IMR-90 (cell line): ENCODE measurements around the gene CAST. TPM values are rescaled to one million over a fixed set of nuclear protein-coding genes. Genes with fewer than 3 reads are reported as not detected.

Experiments
- ATAC-seq: fragments of 200-7000 bp; cut with Tn5 transposase; 2 replicates; pipeline ENCODE4 v1.9.1; 2020; ENCODE audit warnings: low read depth, mild to moderate bottlenecking, moderate library complexity
- BruUV-seq: library from RNA; stranded (reverse); fragments of 400-500 nt; replicated peaks from 2 replicates; lab custom pipeline; 2021; lab: Mats Ljungman, UMichigan
- CTCF ChIA-PET: fragments of 300-600 bp; formaldehyde crosslinking; extraction: SDS; loops from one replicate; lab custom pipeline; 2021; ENCODE audit warnings: antibody characterized with exemption; lab: Yijun Ruan, JAX
- POLR2A ChIA-PET: fragments of 300-600 bp; sonication (Branson Sonifier 250); formaldehyde crosslinking; loops from one replicate; lab custom pipeline; 2022; ENCODE audit warnings: antibody characterized with exemption; ENCODE audit not compliant: unreplicated experiment; lab: Charles Lee
- DNase-seq: peaks from one replicate; pipeline ENCODE4 v3.0.0; 2013
- H2AFZ ChIP-seq: replicated peaks from 2 replicates; pipeline ENCODE3; 2013; ENCODE audit warnings: low read length, mild to moderate bottlenecking; ENCODE audit not compliant: poor library complexity
- H2AK5ac ChIP-seq: 2 replicates; pipeline ENCODE4 v1.6.1; 2013; ENCODE audit warnings: low read depth, low read length, inconsistent platforms
- H2AK9ac ChIP-seq: replicated peaks from 2 replicates; pipeline ENCODE3; 2013; ENCODE audit warnings: mild to moderate bottlenecking, low read depth, low read length, moderate library complexity; ENCODE audit not compliant: poor library complexity
- H2BK120ac ChIP-seq: 2 replicates; pipeline ENCODE4 v1.6.1; 2013; ENCODE audit warnings: low read depth, low read length, inconsistent platforms
- H2BK15ac ChIP-seq: 3 replicates; pipeline ENCODE4 v1.6.1; 2013; ENCODE audit warnings: low read depth, low read length, inconsistent platforms
- H2BK20ac ChIP-seq: 2 replicates; pipeline ENCODE4 v1.6.1; 2013; ENCODE audit warnings: low read depth, mild to moderate bottlenecking, inconsistent platforms, low read length, moderate library complexity
- H2BK5ac ChIP-seq: 2 replicates; pipeline ENCODE4 v1.6.1; 2013; ENCODE audit warnings: mild to moderate bottlenecking, low read depth, low read length, inconsistent platforms; ENCODE audit not compliant: poor library complexity, severe bottlenecking
- H3K14ac ChIP-seq: replicated peaks from 2 replicates; pipeline ENCODE4 v1.6.1; 2013; ENCODE audit warnings: low read depth, low read length, inconsistent platforms
- H3K18ac ChIP-seq: 2 replicates; pipeline ENCODE4 v1.6.1; 2013; ENCODE audit warnings: low read depth, low read length, control low read depth
- H3K23ac ChIP-seq: 2 replicates; pipeline ENCODE4 v1.6.1; 2013; ENCODE audit warnings: low read depth, low read length, inconsistent platforms
- H3K27ac ChIP-seq: 2 replicates; pipeline ENCODE4 v1.5.1; 2013; ENCODE audit warnings: mild to moderate bottlenecking, control low read depth, low read length; ENCODE audit not compliant: insufficient read depth
- H3K27me3 ChIP-seq: 2 replicates; pipeline ENCODE4 v1.6.1; 2013; ENCODE audit warnings: low read length; ENCODE audit not compliant: control insufficient read depth, insufficient read depth
- H3K36me3 ChIP-seq: 2 replicates; pipeline ENCODE4 v1.6.1; 2013; ENCODE audit warnings: low read length, mixed read lengths; ENCODE audit not compliant: control insufficient read depth, insufficient read depth
- H3K4ac ChIP-seq: 2 replicates; pipeline ENCODE4 v1.6.1; 2013; ENCODE audit warnings: low read depth, low read length, inconsistent platforms
- H3K4me1 ChIP-seq: 2 replicates; pipeline ENCODE4 v1.6.1; 2013; ENCODE audit warnings: low read length, mixed read lengths; ENCODE audit not compliant: control insufficient read depth, insufficient read depth
- H3K4me2 ChIP-seq: 2 replicates; pipeline ENCODE4 v1.6.1; 2013; ENCODE audit warnings: low read depth, mild to moderate bottlenecking, control low read depth, low read length, moderate library complexity
- H3K4me3 ChIP-seq: 2 replicates; pipeline ENCODE4 v1.5.1; 2013; ENCODE audit warnings: low read depth, mild to moderate bottlenecking, control low read depth, low read length, moderate library complexity; ENCODE audit not compliant: insufficient read depth
- H3K56ac ChIP-seq: 2 replicates; pipeline ENCODE4 v1.6.1; 2013; ENCODE audit warnings: low read length, inconsistent platforms; ENCODE audit not compliant: insufficient read depth; ENCODE audit errors: extremely low read depth
- H3K79me1 ChIP-seq, 2 experiments: 2 replicates each; pipeline ENCODE4 v1.6.1; 2013; ENCODE audit warnings: low read length in 2 of 2, inconsistent platforms in 1 of 2, low read depth in 1 of 2
- H3K9ac ChIP-seq: 2 replicates; pipeline ENCODE4 v1.6.1; 2013; ENCODE audit warnings: low read depth, low read length, control low read depth
- H3K9me1 ChIP-seq: 2 replicates; pipeline ENCODE4 v1.6.1; 2013; ENCODE audit warnings: low read length, inconsistent platforms; ENCODE audit not compliant: insufficient read depth
- H3K9me3 ChIP-seq: 2 replicates; pipeline ENCODE4 v1.6.1; 2013; ENCODE audit warnings: low read length; ENCODE audit not compliant: control insufficient read depth, insufficient read depth
- H4K20me1 ChIP-seq: 2 replicates; pipeline ENCODE4 v1.6.1; 2013; ENCODE audit warnings: low read length, inconsistent platforms; ENCODE audit not compliant: insufficient read depth
- H4K5ac ChIP-seq: 2 replicates; pipeline ENCODE4 v1.6.1; 2013; ENCODE audit warnings: mild to moderate bottlenecking, low read depth, low read length, control low read depth
- H4K8ac ChIP-seq, 2 experiments: 2 replicates each; pipeline ENCODE4 v1.6.1; 2013; ENCODE audit warnings: low read depth in 2 of 2, low read length in 2 of 2, control low read depth in 1 of 2, inconsistent platforms in 1 of 2
- H4K91ac ChIP-seq: 2 replicates; pipeline ENCODE4 v1.6.1; 2013; ENCODE audit warnings: low read depth, low read length, inconsistent platforms; ENCODE audit not compliant: insufficient read depth
- BHLHE40 ChIP-seq: fragments of 150-350 bp; IDR thresholded peaks from 2 replicates; pipeline ENCODE4 v1.6.1; 2016; ENCODE audit warnings: mild to moderate bottlenecking, low read depth, low read length
- CHD1 ChIP-seq: IDR thresholded peaks from 2 replicates; pipeline ENCODE4 v1.6.1; 2012; ENCODE audit warnings: low read depth, low read length, improper control_type of control experiment
- FOS ChIP-seq: fragments of 150-350 bp; IDR thresholded peaks from 2 replicates; pipeline ENCODE4 v1.6.1; 2016; ENCODE audit warnings: low read depth, low read length
- MAFK ChIP-seq: IDR thresholded peaks from 2 replicates; pipeline ENCODE4 v1.6.1; 2012; ENCODE audit warnings: low read depth, low read length, improper control_type of control experiment
- MAZ ChIP-seq: IDR thresholded peaks from 2 replicates; pipeline ENCODE4 v1.6.1; 2012; ENCODE audit warnings: low read depth, mild to moderate bottlenecking, low read length, improper control_type of control experiment, moderate library complexity, borderline replicate concordance
- MXI1 ChIP-seq: IDR thresholded peaks from 2 replicates; pipeline ENCODE4 v1.6.1; 2012; ENCODE audit warnings: low read depth, mild to moderate bottlenecking, low read length, moderate library complexity, borderline replicate concordance
- NFE2L2 ChIP-seq: fragments of 150-350 bp; IDR thresholded peaks from 2 replicates; pipeline ENCODE4 v1.6.1; 2016; ENCODE audit warnings: low read depth, mild to moderate bottlenecking, low read length
- RAD21 ChIP-seq: IDR thresholded peaks from 2 replicates; pipeline ENCODE4 v1.6.1; 2012; ENCODE audit warnings: low read length, improper control_type of control experiment
- RCOR1 ChIP-seq: IDR thresholded peaks from 2 replicates; pipeline ENCODE4 v1.6.1; 2012; ENCODE audit warnings: mild to moderate bottlenecking, low read length, improper control_type of control experiment; ENCODE audit not compliant: insufficient replicate concordance
- RFX5 ChIP-seq: IDR thresholded peaks from 2 replicates; pipeline ENCODE4 v1.8.0; 2012; ENCODE audit warnings: low read depth, mild to moderate bottlenecking, low read length, moderate library complexity
- SMC3 ChIP-seq: fragments of 150-350 bp; IDR thresholded peaks from 2 replicates; pipeline ENCODE4 v1.6.1; 2016; ENCODE audit warnings: low read depth, mild to moderate bottlenecking, antibody characterized with exemption, low read length, moderate library complexity
- WGBS, 2 experiments: methylation state at CpG; one replicate each; pipeline versions ENCODE4 v1.1.5 to v1.1.7; 2013; ENCODE audit warnings: missing lambda C conversion rate in 2 of 2; ENCODE audit not compliant: insufficient read length in 1 of 2; ENCODE audit errors: extremely low coverage in 2 of 2; 5-methylcytosine and 5-hydroxymethylcytosine counted together
- dilution Hi-C: fragments of 300-500 bp; cut with HindIII; formaldehyde crosslinking; loops from one replicate; pipeline ENCODE4 v1.14.3; 2018; ENCODE audit warnings: low sequenced_read_pairs; ENCODE audit not compliant: unreplicated experiment
- in situ Hi-C: fragments of 300-500 bp; cut with MboI; formaldehyde crosslinking; loops from 3 replicates; pipeline ENCODE4 v1.14.3; 2019; ENCODE audit warnings: low sequenced_read_pairs, inconsistent platforms, mixed read lengths
- intact Hi-C: fragments of 100-400 bp; cut with micrococcal nuclease; formaldehyde crosslinking; loops from 2 replicates; pipeline ENCODE4 v1.10.0; 2022
- polyA plus RNA-seq, 3 experiments: library from polyadenylated mRNA; depleted of rRNA; stranded (reverse); fragments of >200 nt; gene quantifications; 2 replicates each; pipeline ENCODE4 v1.2.3, GENCODE V29; 2012; ENCODE audit warnings: low replicate concordance in 1 of 3
- total RNA-seq: library from RNA; depleted of rRNA; stranded (reverse); fragments of >200 nt; gene quantifications from 2 replicates; pipeline ENCODE4 v1.2.3, GENCODE V29; 2012
- TF ChIP-seq, protein P1 (sequence below): fragments of 150-350 bp; IDR thresholded peaks from 2 replicates; pipeline ENCODE4 v1.6.1; 2016; ENCODE audit warnings: low read depth, mild to moderate bottlenecking, low read length, moderate library complexity, borderline replicate concordance
- TF ChIP-seq, protein P2 (sequence below): conservative IDR thresholded peaks from 2 replicates; pipeline ENCODE4 v1.5.1; 2012; ENCODE audit warnings: mild to moderate bottlenecking, low read depth, low read length, improper control_type of control experiment
- TF ChIP-seq, protein P3 (sequence below): fragments of 150-350 bp; IDR thresholded peaks from 2 replicates; pipeline ENCODE4 v1.6.1; 2017; ENCODE audit warnings: mild to moderate bottlenecking, antibody characterized with exemption, low read length, low read depth

Gene CAST
- total and polyA plus RNA-seq, 2 of the 4 experiments (the other 2 are of a cell fraction): 91.3 to 128 TPM

DNA sequence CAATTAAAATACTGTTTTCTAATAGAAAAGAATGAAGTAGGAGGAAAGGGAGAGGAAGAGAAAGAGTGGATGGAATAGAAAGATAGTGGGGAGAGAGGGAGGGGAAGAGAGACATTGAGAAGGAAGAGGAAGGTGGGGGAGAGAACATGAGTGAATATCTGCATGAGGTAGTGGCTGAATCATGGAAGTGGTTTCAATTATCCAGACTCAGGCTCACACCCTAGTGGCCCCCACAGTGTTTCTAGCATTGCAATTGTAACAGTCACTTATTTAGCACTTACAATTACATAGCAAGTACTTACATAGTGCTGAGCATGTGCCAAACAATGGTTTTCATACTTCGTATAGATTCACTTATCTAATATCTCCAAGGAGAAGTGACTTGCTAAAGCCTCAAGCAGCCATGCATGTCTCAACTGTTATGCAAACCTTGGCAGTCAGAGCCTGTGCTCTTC, 72.7 kb downstream of the CAST start:
- no peak overlapping the region for H2AFZ ChIP-seq
- H2BK5ac ChIP-seq: no peak overlapping the region
- H3K4me3 ChIP-seq: no peak overlapping the region
- H3K27me3 ChIP-seq: no peaks in the 10 kb centered on the region
- no peak for ATAC-seq
- CTCF ChIA-PET: no interaction called here
- H3K79me1 ChIP-seq: peaks cover 16 to 33% of the 10 kb centered on the region in 2 experiments
- H3K9me3 ChIP-seq: no peaks in the 10 kb centered on the region
- H3K9me1 ChIP-seq: peaks cover 10% of the 10 kb centered on the region
- no peak overlapping the region for H2BK15ac ChIP-seq
- peaks cover 14% of the 10 kb centered on the region for H4K20me1 ChIP-seq
- dilution Hi-C loops (no loop called here), in situ Hi-C loops (no loop called here), intact Hi-C loops (no loop called here)
- no peak overlapping the region for H2AK5ac ChIP-seq
- no peaks in the 10 kb centered on the region for H3K4me1 ChIP-seq
- DNase-seq: peak; percentile 42
- no peak for TF ChIP-seq SMC3
- TF ChIP-seq, protein P1, sequence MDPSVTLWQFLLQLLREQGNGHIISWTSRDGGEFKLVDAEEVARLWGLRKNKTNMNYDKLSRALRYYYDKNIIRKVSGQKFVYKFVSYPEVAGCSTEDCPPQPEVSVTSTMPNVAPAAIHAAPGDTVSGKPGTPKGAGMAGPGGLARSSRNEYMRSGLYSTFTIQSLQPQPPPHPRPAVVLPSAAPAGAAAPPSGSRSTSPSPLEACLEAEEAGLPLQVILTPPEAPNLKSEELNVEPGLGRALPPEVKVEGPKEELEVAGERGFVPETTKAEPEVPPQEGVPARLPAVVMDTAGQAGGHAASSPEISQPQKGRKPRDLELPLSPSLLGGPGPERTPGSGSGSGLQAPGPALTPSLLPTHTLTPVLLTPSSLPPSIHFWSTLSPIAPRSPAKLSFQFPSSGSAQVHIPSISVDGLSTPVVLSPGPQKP: no peak
- TF ChIP-seq RCOR1: no peak
- no peak for TF ChIP-seq BHLHE40
- TF ChIP-seq NFE2L2: no peak
- TF ChIP-seq FOS: no peak
- TF ChIP-seq, protein P2, sequence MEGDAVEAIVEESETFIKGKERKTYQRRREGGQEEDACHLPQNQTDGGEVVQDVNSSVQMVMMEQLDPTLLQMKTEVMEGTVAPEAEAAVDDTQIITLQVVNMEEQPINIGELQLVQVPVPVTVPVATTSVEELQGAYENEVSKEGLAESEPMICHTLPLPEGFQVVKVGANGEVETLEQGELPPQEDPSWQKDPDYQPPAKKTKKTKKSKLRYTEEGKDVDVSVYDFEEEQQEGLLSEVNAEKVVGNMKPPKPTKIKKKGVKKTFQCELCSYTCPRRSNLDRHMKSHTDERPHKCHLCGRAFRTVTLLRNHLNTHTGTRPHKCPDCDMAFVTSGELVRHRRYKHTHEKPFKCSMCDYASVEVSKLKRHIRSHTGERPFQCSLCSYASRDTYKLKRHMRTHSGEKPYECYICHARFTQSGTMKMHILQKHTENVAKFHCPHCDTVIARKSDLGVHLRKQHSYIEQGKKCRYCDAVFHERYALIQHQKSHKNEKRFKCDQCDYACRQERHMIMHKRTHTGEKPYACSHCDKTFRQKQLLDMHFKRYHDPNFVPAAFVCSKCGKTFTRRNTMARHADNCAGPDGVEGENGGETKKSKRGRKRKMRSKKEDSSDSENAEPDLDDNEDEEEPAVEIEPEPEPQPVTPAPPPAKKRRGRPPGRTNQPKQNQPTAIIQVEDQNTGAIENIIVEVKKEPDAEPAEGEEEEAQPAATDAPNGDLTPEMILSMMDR: no peak
- TF ChIP-seq RAD21: no peak
- TF ChIP-seq RFX5: no peak
- no peak for TF ChIP-seq MAZ
- TF ChIP-seq MXI1: no peak
- TF ChIP-seq, protein P3, sequence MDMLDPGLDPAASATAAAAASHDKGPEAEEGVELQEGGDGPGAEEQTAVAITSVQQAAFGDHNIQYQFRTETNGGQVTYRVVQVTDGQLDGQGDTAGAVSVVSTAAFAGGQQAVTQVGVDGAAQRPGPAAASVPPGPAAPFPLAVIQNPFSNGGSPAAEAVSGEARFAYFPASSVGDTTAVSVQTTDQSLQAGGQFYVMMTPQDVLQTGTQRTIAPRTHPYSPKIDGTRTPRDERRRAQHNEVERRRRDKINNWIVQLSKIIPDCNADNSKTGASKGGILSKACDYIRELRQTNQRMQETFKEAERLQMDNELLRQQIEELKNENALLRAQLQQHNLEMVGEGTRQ: no peak
- no peak for TF ChIP-seq CHD1
- TF ChIP-seq MAFK: no peak
- no peak overlapping the region for H4K5ac ChIP-seq
- no peak overlapping the region for H3K18ac ChIP-seq
- no peak overlapping the region for H4K91ac ChIP-seq
- H4K8ac ChIP-seq: no peak overlapping the region
- no peak overlapping the region for H2BK120ac ChIP-seq
- POLR2A ChIA-PET: no interaction called here
- no peak overlapping the region for H3K27ac ChIP-seq
- H3K4me2 ChIP-seq: no peak overlapping the region
- peaks cover 17% of the 10 kb centered on the region for H3K36me3 ChIP-seq
- WGBS, 2 experiments: no CpG with 5 or more reads among the region's 1 CpG
- no peak overlapping the region for H3K9ac ChIP-seq
- no peak overlapping the region for H2AK9ac ChIP-seq
- BruUV-seq: no TSS peak
- H3K14ac ChIP-seq: no peak overlapping the region
- no peak overlapping the region for H3K56ac ChIP-seq
- no peak overlapping the region for H3K4ac ChIP-seq
- no peak overlapping the region for H2BK20ac ChIP-seq
- no peak overlapping the region for H3K23ac ChIP-seq
